Osteocyte (in vitro differentiated cells): ENCODE measurements around the gene EVA1C. TPM values are rescaled to one million over a fixed set of nuclear protein-coding genes. Genes with fewer than 3 reads are reported as not detected.

Experiments
- DNase-seq: peaks from one replicate; pipeline ENCODE4 v3.0.0; 2021; ENCODE audit warnings: mixed read lengths; ENCODE audit not compliant: unreplicated experiment; ENCODE audit errors: extremely low spot score
- H3K27ac Mint-ChIP-seq: one replicate; pipeline ENCODE4 v1.8.0; 2021; ENCODE audit warnings: mild to moderate bottlenecking, mixed read lengths; ENCODE audit not compliant: unreplicated experiment
- H3K27me3 Mint-ChIP-seq: one replicate; pipeline ENCODE4 v1.8.0; 2021; ENCODE audit warnings: mixed read lengths; ENCODE audit not compliant: unreplicated experiment
- H3K36me3 Mint-ChIP-seq: one replicate; pipeline ENCODE4 v1.8.0; 2021; ENCODE audit warnings: mixed read lengths; ENCODE audit not compliant: unreplicated experiment
- H3K4me1 Mint-ChIP-seq: one replicate; pipeline ENCODE4 v1.8.0; 2021; ENCODE audit warnings: mixed read lengths; ENCODE audit not compliant: unreplicated experiment
- H3K4me3 Mint-ChIP-seq: one replicate; pipeline ENCODE4 v1.8.0; 2021; ENCODE audit warnings: mild to moderate bottlenecking, moderate library complexity, mixed read lengths; ENCODE audit not compliant: unreplicated experiment
- H3K9me3 Mint-ChIP-seq: one replicate; pipeline ENCODE4 v1.8.0; 2021; ENCODE audit warnings: mixed read lengths; ENCODE audit not compliant: unreplicated experiment
- CTCF ChIP-seq: fragments of 200-600 bp; sonication (generic); IDR thresholded peaks from 2 replicates; pipeline ENCODE4 v1.5.0; 2021; ENCODE audit warnings: antibody characterized with exemption, mild to moderate bottlenecking, moderate library complexity
- total RNA-seq: library from RNA; stranded (reverse); gene quantifications from 2 replicates; pipeline ENCODE4 v1.2.1, GENCODE V29; 2021

The EVA1C gene
- total RNA-seq, 1 donor from 2014 or later = 3.0 TPM

GRCh38 chr21:32544697-32545096 lies 132.2 kb downstream of the EVA1C start:
- no peak for DNase-seq
- Mint-ChIP-seq H3K4me1 (no peaks in the 10 kb centered on the region), H3K36me3 (no peaks in the 10 kb centered on the region), H3K27ac (no peak overlapping the region), H3K4me3 (no peak overlapping the region), H3K9me3 (no peaks in the 10 kb centered on the region), H3K27me3 (peaks cover 24% of the 10 kb centered on the region)
- no peak for TF ChIP-seq CTCF

GRCh38 chr21:32545948-32546441 lies 133.5 kb downstream of the EVA1C start:
- H3K36me3 Mint-ChIP-seq = no peaks in the 10 kb centered on the region
- H3K27ac Mint-ChIP-seq = no peak overlapping the region
- H3K4me1 Mint-ChIP-seq = no peaks in the 10 kb centered on the region
- DNase-seq = no peak
- peaks cover 29% of the 10 kb centered on the region for H3K27me3 Mint-ChIP-seq
- H3K9me3 Mint-ChIP-seq = no peaks in the 10 kb centered on the region
- H3K4me3 Mint-ChIP-seq = no peak overlapping the region
- no peak for TF ChIP-seq CTCF

GRCh38 chr21:32547018-32547417 lies 134.5 kb downstream of the EVA1C start:
- H3K4me1 Mint-ChIP-seq = no peaks in the 10 kb centered on the region
- H3K36me3 Mint-ChIP-seq = peaks cover 1% of the 10 kb centered on the region
- no peak for DNase-seq
- no peak overlapping the region for H3K4me3 Mint-ChIP-seq
- no peak overlapping the region for H3K27ac Mint-ChIP-seq
- peaks cover 31% of the 10 kb centered on the region for H3K27me3 Mint-ChIP-seq
- no peak for TF ChIP-seq CTCF
- H3K9me3 Mint-ChIP-seq = no peaks in the 10 kb centered on the region

GRCh38 chr21:32548978-32549377 lies 136.5 kb downstream of the EVA1C start:
- H3K9me3 Mint-ChIP-seq = no peaks in the 10 kb centered on the region
- H3K4me1 Mint-ChIP-seq = no peaks in the 10 kb centered on the region
- H3K4me3 Mint-ChIP-seq = no peak overlapping the region
- no peak overlapping the region for H3K27ac Mint-ChIP-seq
- H3K27me3 Mint-ChIP-seq = peaks cover 31% of the 10 kb centered on the region
- no peak for DNase-seq
- TF ChIP-seq CTCF = no peak
- peaks cover 1% of the 10 kb centered on the region for H3K36me3 Mint-ChIP-seq

- no peak for TF ChIP-seq CTCF
- Mint-ChIP-seq H3K27me3 (peaks cover 31% of the 10 kb centered on the region), H3K9me3 (no peaks in the 10 kb centered on the region), H3K27ac (no peak overlapping the region), H3K36me3 (peaks cover 1% of the 10 kb centered on the region), H3K4me1 (no peaks in the 10 kb centered on the region), H3K4me3 (no peak overlapping the region)
- DNase-seq = no peak
Observed at GRCh38 chr21:32549440-32549839, 136.9 kb downstream of the EVA1C start.
